NK-92 treated with Interleukin-12 subunit alpha and Interleukin-12 subunit beta, amount 100 ng/mL, for 24 hours (cell line): ENCODE measurements around the gene YEATS2.
A peak's percentile ranks its signal among the peaks of the same experiment; 100 is the strongest.
"Not testable (repeated sequence)": the region's sequence is repeated elsewhere in the genome, so short reads cannot be mapped to it uniquely, and the experiment has no call there.

Experiments used
- DNase-seq: peaks from one replicate; lab custom pipeline; 2025; lab: John Stamatoyannopoulos, UW

YEATS2 gene

DNA sequence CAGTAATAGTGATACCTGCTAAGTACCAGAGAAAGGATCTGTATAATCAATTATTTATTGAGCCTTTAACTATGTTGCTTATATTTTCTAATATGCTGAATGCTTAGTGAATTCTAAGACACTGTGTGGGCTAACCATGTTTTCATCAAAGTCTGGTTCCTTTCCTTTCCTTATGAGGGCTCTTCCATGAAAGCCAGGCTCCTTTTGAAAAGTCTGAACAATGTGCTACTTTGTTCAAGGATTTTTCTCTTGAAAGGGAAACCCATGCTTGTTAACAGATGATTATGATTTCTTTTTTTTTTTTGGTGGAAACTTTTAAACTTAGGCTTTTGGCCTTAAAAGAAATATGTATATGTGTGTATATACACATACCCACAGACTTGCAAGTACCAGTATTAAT, 17.0 kb downstream of the YEATS2 start:
- no peak for DNase-seq

GRCh38 chr3:183718012-183718411, 20.4 kb downstream of the YEATS2 start:
- DNase-seq: no peak

DNA sequence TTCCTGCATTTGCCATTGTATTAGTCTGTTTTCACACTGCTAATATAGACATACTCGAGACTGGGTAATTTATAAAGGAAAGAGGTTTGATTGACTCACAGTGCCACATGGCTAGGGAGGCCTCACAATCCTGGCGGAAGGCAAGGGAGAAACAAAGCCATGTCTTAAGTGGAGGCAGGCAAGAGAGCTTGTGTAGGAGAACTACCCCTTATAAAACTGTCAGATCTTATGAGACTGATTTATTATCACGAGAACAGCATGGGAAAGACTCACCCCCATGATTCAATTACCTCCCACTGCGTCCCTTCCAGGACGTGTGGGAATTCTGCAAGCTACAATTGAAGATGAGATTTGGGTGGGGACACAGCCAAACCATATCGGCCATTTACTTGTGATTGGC, 27.8 kb downstream of the YEATS2 start:
- DNase-seq: no peak

DNA sequence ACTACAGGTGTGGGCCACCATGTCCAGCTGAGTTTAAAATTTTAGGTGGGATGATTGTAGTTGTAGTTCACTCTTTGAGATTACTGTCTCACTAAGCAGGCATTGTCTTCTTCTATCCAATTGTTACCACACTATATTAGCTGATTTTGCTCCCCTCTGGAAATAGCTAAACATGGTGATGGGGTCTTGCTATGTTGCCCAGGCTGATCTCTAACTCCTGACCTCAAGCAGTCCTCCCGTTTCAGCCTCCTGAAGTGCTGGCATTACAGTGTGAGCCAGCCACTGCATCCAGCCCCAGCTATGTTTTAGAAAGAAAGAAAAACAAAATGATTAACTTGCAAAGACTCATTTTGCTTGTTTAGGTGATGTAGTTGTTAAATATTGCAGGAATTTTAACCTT, 30.6 kb downstream of the YEATS2 start:
- DNase-seq: no peak

GRCh38 chr3:183730361-183730760, 32.8 kb downstream of the YEATS2 start:
- DNase-seq: no peak

GRCh38 chr3:183731611-183732010, 34.0 kb downstream of the YEATS2 start:
- DNase-seq: no peak

GRCh38 chr3:183733553-183733952, 36.0 kb downstream of the YEATS2 start:
- no peak for DNase-seq

DNA sequence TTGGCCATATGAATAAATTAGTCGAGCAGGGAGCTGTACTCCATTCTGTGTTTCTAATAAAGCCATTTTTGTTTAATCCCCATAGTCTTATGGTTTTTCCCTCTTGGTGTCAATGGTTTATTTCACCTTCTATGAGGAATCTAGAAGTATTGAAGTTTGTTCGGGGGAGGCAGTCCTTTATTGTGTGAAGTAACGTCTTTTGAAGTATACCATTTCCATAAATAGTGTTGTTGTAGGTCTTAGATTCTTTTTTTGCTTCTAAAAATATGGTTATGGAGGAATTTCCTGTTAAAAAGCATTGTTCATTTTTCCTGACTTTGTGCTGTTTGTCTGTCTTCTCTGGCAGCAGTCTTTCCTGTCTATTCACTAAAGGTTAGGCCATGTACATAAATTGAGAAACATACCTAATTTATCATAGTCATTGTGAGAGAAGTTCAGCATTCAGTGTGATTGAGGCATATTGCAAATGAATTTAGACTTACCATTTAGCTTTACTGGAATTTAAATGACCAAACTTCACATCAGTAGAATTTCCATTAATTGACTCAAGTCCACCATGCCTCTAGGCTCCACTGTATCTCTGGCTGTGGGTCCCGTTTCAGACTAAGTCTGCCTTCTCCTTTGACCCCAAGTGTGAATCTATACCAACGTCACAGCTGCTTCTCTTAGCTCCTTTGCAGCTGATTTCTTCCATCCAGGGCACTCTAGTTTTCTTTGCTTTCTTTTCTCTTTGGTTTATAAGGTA, 37.3 kb downstream of the YEATS2 start:
- DNase-seq: no peak

DNA sequence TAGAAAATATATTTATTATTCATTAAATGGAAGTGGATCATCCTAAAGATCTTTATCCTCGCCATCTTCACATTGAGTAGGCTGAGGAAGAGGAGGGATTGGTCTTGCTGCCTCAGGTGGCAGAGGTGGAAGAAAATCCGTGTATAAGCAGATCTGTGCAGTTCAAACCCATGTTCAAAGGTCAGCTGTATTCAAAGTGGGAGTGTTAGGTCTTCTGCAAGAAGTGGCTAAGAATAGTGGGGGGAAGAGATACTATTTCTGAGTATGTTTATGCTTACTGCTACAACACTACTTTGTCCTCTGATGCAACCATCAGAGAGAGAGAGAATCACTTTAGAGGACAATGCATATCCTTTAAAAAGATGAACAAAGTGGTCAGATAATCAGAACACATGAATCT, 39.5 kb downstream of the YEATS2 start:
- no peak for DNase-seq

GRCh38 chr3:183740154-183740553, 42.6 kb downstream of the YEATS2 start:
- DNase-seq: not testable (repeated sequence)

- DNase-seq: no peak
Measured at GRCh38 chr3:183743231-183743630, 45.6 kb downstream of the YEATS2 start.

- no peak for DNase-seq
Measured at GRCh38 chr3:183745300-183746098, 47.9 kb downstream of the YEATS2 start.

GRCh38 chr3:183754052-183754451, 56.5 kb downstream of the YEATS2 start:
- DNase-seq: no peak

GRCh38 chr3:183762304-183762703, 64.7 kb downstream of the YEATS2 start:
- no peak for DNase-seq

DNA sequence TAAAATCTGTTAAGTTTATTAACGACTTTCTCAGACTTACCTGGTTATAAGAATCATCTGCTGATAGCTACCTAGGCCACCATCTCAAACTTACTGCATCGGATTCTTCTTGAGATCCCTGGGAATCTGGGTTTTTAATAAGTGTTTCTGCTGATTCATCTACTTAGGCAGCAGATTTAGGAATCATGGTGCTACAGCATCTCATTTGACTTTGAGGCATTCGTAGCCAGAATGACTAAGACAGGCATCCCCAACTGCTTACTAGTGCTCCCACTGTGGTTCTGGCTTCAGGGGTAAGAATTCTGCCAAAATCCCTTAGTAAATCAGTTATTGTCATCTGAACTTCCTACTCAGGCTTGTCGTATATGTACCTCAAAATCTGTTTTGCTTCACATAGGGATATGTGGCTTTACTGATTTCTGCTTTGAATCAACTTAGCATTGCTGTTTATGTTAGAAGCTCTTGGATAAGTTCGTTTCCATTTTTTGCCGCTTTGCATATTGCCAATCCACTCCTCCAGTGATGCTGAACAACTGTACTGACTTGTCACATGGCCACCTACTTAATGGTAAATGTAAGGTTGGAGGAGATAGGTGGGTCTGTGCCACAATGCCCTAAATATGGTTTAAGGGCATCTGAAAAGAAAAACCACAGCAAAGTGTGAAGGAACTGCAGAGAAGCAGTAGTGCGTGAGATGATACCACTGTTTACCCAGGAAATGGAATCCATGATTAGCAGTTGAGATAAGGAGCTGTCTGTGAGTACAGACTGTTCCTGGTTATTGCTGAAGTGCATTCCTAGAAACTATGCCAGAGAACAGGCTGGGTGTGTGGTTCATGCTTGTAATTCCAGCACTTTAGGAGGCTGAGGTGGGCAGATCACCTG, 67.5 kb downstream of the YEATS2 start:
- no peak for DNase-seq

GRCh38 chr3:183766107-183766506, 68.5 kb downstream of the YEATS2 start:
- DNase-seq: no peak

GRCh38 chr3:183766745-183767606, 69.4 kb downstream of the YEATS2 start:
- peak; percentile 19 for DNase-seq

- DNase-seq: no peak
Measured at GRCh38 chr3:183768114-183768513, 70.5 kb downstream of the YEATS2 start.

DNA sequence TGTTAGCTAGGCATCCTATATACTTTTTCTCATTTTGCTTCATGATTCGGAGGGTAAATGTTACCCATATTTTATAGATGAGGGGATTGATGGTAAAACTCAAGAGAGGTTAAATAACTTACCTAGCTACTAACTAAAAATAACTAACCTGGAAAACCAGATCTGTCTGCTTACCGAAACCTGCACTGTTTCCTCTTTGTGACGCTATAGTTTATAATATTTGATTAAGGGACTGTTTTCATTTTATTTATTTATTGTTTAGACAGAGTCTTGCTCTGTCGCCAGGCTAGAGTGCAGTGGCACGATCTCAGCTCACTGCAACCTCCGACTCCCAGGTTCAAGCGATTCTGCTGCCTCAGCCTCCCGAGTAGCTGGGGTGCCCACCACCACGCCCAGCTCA, 71.9 kb downstream of the YEATS2 start:
- DNase-seq: no peak

- no peak for DNase-seq
Measured at GRCh38 chr3:183774631-183775030, 77.0 kb downstream of the YEATS2 start.

DNA sequence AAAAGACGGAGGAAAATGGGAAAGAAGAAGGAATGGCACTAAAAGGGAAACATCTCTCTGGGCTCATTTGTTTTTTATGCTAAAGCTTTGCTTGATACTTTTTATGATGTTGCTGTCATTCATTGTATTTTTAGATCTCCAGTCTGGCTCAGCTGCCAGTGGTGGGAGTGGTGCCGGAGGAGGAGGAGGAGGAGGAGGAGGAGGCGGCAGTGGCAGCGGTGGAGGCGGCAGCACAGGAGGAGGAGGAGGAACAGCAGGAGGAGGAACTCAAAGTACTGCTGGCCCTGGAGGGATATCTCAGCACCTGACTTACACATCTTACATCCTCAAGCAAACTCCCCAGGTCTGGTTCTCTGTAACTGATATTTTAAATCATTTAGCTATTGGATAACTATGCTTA, 78.2 kb downstream of the YEATS2 start:
- no peak for DNase-seq
